GM15510 (cell line): ENCODE results near the gene PIGW.

Experiments used
- POLR2A ChIP-seq: IDR thresholded peaks from 3 replicates; pipeline ENCODE4 v1.6.1; 2011; ENCODE audit warnings: borderline replicate concordance; ENCODE audit not compliant: insufficient read length; ENCODE audit errors: extremely low read depth

The PIGW gene

DNA sequence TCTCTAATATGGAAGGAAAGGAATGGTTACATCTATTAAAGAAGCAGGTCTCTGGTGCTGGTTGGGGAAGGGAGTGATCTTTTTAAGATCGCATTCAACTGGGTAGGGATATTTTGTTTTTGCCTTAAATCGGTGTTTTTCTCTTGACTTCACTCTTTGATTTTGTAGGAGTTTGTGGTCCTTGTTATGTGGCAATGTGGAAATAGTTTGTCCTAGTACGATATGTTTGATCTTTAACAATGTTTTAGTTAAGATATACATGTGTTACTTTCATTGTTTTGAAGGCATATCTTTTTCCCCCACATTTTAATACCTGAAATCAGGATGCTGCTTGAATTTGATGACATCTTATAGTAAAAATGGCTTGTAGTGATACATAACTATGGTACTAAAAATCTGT is 18.7 kb downstream of the PIGW start:
- no peak for TF ChIP-seq POLR2A

DNA sequence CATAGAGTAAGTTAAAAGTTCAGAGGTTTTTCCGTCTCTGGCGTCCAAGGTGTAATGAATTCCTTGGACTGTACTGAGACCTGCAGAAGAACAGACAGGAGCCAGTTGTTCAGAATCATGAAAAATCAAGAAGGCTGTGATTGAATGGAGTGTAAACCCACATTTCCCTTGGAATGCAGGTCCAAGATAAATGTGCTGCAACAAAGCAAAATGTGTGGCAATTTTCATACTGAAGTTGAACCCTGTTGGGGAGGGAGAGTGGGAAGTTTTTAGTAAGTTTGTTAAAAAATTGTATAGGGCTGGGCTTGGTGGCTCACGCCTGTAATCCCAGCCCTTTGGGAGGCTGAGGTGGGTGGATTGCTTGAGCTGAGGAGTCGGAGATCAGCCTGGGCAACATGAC is 31.3 kb downstream of the PIGW start:
- no peak for TF ChIP-seq POLR2A

DNA sequence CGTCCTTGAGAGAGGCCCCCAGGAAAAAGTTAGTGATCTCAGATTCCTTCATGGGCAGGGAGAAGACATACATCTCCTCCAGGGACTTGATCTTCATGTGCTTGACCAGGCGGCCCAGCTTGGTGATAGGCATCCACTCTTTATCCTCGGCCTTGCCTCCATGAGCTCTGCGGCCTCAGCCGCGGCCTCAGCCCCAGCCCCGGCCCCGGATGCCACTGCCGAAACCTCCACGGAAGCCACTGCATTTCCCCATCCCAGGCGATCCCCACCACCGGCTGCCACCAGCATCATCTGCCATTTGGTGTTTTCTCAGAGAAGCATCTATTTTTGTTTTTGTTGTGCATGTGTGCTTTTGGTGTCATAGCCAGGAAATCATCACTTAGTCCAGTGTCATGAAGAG is 40.2 kb downstream of the PIGW start:
- TF ChIP-seq POLR2A, result no peak

DNA sequence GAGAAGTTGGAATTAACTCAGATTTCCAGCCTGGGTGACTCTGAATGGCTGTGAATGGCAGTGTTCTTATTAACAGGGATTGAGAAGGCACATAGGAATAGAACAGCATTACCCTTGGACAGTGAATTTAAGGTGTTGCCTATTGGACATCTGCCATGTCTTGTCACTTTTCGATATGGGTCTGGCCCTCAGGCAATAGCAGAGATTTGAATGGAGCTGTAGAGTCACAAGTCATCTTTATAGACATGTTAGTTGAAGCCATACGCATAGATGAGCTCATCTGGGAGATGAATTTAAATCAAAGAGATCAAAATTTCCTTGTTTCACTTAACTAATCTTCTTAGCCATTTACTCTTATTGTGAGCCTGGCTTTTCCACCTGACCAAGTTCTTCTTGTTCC is 42.0 kb downstream of the PIGW start:
- TF ChIP-seq POLR2A, result no peak

DNA sequence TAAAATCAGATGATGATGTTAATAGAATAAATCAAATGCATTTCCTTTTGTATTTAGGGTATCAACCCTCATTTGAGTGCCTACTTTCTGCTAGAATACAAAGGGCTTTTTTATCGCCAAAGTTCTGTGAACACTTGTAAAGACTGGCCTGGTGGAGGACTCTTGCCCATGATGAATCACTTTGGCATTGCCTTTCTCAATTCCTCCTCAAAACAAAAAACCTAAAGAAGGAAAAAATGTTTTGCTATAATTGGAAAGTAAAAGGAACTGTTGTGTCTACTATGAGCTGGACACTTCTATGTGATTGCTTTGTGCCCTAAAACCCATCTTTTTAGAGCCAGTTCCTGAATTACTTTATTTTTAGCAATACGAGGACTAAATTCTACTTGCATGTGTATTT is 43.9 kb downstream of the PIGW start:
- no peak for TF ChIP-seq POLR2A

DNA sequence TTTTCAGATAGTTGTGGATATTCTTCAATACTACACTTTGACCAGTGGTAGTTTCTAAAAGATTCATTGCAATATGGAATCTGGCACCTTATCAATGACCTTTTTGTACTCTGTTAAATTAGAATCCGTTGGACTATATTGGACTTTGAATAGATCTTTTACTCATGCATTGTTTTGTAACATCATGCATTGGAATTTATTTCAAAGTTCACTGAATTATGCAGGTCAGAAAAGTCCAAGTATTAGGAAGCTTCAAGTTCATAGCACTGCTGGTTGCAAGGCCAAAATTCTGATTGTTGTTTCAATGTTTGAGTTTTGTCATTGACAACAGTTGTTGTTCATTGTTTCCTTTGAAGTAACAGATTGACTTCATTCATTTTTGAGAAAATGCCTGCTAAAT is 49.0 kb downstream of the PIGW start:
- no peak for TF ChIP-seq POLR2A

DNA sequence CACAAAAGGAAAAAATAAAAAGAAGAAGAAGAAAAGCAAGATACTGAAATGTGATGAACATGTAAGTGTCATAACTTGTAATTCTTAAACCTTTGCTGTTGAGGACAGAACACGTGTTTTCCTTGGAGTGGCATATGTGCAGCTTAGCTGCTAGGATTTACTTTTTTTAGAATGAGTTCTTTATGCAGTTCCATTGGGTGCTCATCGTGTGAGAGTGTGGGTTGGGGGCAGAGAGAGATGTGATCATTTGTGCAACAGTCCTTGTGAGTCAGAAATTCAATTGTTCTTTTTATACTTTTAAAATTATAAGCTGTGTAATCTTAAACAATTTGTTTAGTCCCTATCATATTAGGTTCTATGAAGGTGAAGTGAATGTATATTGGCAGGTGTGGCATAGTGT is 51.4 kb downstream of the PIGW start:
- TF ChIP-seq POLR2A, result no peak
